SK-N-SH (cell line): ENCODE measurements around the gene KMT5C. TPM values are rescaled to one million over a fixed set of nuclear protein-coding genes. Genes with fewer than 3 reads are reported as not detected.

Source experiments
- CTCF ChIA-PET: fragments of 300-600, 350-600 bp; formaldehyde crosslinking; extraction: SDS; loops from one replicate; lab custom pipeline; 2021; lab: Yijun Ruan, JAX
- POLR2A ChIA-PET: fragments of 350-600 bp; sonication (Branson Sonifier 250); formaldehyde crosslinking; extraction: SDS; loops from one replicate; lab custom pipeline; 2020; ENCODE audit warnings: antibody characterized with exemption, inconsistent platforms; lab: Yijun Ruan, JAX
- DNase-seq: peaks from one replicate; pipeline ENCODE4 v3.0.0; 2012
- H2AFZ ChIP-seq: fragments of 200-600 bp; sonication (generic); 2 replicates; pipeline ENCODE4 v1.8.1; 2016; ENCODE audit warnings: antibody characterized with exemption, mild to moderate bottlenecking, low read depth
- H3F3A ChIP-seq: fragments of 200-600 bp; sonication (generic); replicated peaks from 2 replicates; pipeline ENCODE3; 2016; ENCODE audit warnings: antibody characterized with exemption, mild to moderate bottlenecking; ENCODE audit not compliant: insufficient read depth
- H3K27ac ChIP-seq, 2 experiments: fragments of 200-500 bp in 1 of 2; fragments of 200-600 bp in 1 of 2; sonication (Bioruptor generic) in 1 of 2; sonication (generic), shearing (Covaris generic) in 1 of 2; 2 replicates each; pipeline versions ENCODE4 v1.5.1 to v1.6.1; 2014 to 2016; ENCODE audit warnings: low read depth in 2 of 2, inconsistent platforms in 1 of 2, low read length in 1 of 2, mild to moderate bottlenecking in 1 of 2, mixed read lengths in 1 of 2
- H3K27me3 ChIP-seq: fragments of 200-600 bp; sonication (generic), shearing (Covaris generic); 2 replicates; pipeline ENCODE4 v1.6.1; 2016; ENCODE audit warnings: mixed run types; ENCODE audit not compliant: insufficient read depth
- H3K36me3 ChIP-seq, 2 experiments: fragments of 200-500 bp in 1 of 2; fragments of 200-600 bp in 1 of 2; sonication (Bioruptor generic) in 1 of 2; sonication (generic) in 1 of 2; replicated peaks in 1 of 2; 2 replicates each; pipeline versions ENCODE3 to v1.5.1; 2014 to 2016; ENCODE audit warnings: low read length in 1 of 2, mild to moderate bottlenecking in 1 of 2; ENCODE audit not compliant: insufficient read depth in 2 of 2, control insufficient read depth in 1 of 2
- H3K4me1 ChIP-seq, 2 experiments: fragments of 200-500 bp in 1 of 2; fragments of 200-600 bp in 1 of 2; sonication (Bioruptor generic) in 1 of 2; sonication (generic), shearing (Covaris generic) in 1 of 2; 2 replicates each; pipeline versions ENCODE4 v1.5.1 to v1.6.1; 2014 to 2016; ENCODE audit warnings: low read depth in 1 of 2, low read length in 1 of 2, mixed run types in 1 of 2; ENCODE audit not compliant: insufficient read depth in 2 of 2, control insufficient read depth in 1 of 2
- H3K4me2 ChIP-seq: fragments of 200-600 bp; sonication (generic), shearing (Covaris generic); 2 replicates; pipeline ENCODE4 v1.6.1; 2017; ENCODE audit warnings: mixed run types
- H3K4me3 ChIP-seq, 2 experiments: fragments of 200-500 bp in 1 of 2; fragments of 200-600 bp in 1 of 2; sonication (Bioruptor generic) in 1 of 2; sonication (generic), shearing (Covaris generic) in 1 of 2; 2 replicates each; pipeline versions ENCODE4 v1.5.1 to v1.8.1; 2014 to 2016; ENCODE audit warnings: low read depth in 2 of 2, inconsistent platforms in 1 of 2, low read length in 1 of 2, mild to moderate bottlenecking in 1 of 2, mixed read lengths in 1 of 2, moderate library complexity in 1 of 2
- H3K79me2 ChIP-seq: fragments of 200-600 bp; sonication (generic); 2 replicates; pipeline ENCODE4 v1.8.1; 2017; ENCODE audit warnings: mild to moderate bottlenecking; ENCODE audit not compliant: insufficient read depth
- H3K9ac ChIP-seq: fragments of 200-600 bp; sonication (generic); 2 replicates; pipeline ENCODE4 v1.6.1; 2017; ENCODE audit warnings: mixed run types
- H3K9me2 ChIP-seq: fragments of 200-600 bp; sonication (generic); 2 replicates; pipeline ENCODE4 v1.6.1; 2017; ENCODE audit warnings: mixed run types
- H3K9me3 ChIP-seq: fragments of 200-600 bp; sonication (generic); 2 replicates; pipeline ENCODE4 v1.6.1; 2017; ENCODE audit warnings: mixed run types, mild to moderate bottlenecking, moderate library complexity
- H4K20me1 ChIP-seq: fragments of 200-600 bp; sonication (generic); 2 replicates; pipeline ENCODE4 v1.6.1; 2017; ENCODE audit warnings: mild to moderate bottlenecking, mixed run types; ENCODE audit not compliant: insufficient read depth
- CHD2 ChIP-seq: fragments of 150-350 bp; IDR thresholded peaks from 2 replicates; pipeline ENCODE4 v1.6.1; 2018; ENCODE audit warnings: low read length; ENCODE audit not compliant: partially characterized antibody
- ELF1 ChIP-seq: IDR thresholded peaks from 2 replicates; pipeline ENCODE4 v1.4.0; 2012
- EP300 ChIP-seq, 2 experiments: IDR thresholded peaks; 2 replicates each; pipeline versions ENCODE4 v1.4.0 to v1.6.1; 2012; ENCODE audit warnings: borderline replicate concordance in 1 of 2, low read depth in 1 of 2, low read length in 1 of 2
- EZH2phosphoT487 ChIP-seq: fragments of 200-600 bp; sonication (generic); IDR thresholded peaks from 2 replicates; pipeline ENCODE4 v1.6.1; 2017; ENCODE audit warnings: low read depth, mixed run types, mild to moderate bottlenecking, antibody characterized with exemption, moderate library complexity, borderline replicate concordance
- FOSL2 ChIP-seq: IDR thresholded peaks from 2 replicates; pipeline ENCODE4 v1.4.0; 2012; ENCODE audit warnings: low read depth, mild to moderate bottlenecking, moderate library complexity, borderline replicate concordance
- FOXM1 ChIP-seq: IDR thresholded peaks from 2 replicates; pipeline ENCODE4 v1.4.0; 2012; ENCODE audit warnings: low read depth, mild to moderate bottlenecking
- GABPA ChIP-seq: IDR thresholded peaks from 2 replicates; pipeline ENCODE4 v1.4.0; 2012; ENCODE audit warnings: low read depth, mild to moderate bottlenecking
- GATA2 ChIP-seq: sonication (generic); formaldehyde crosslinking; IDR thresholded peaks from 2 replicates; pipeline ENCODE4 v1.5.0; 2020; ENCODE audit warnings: mild to moderate bottlenecking, missing genetic modification reagents
- JUND ChIP-seq: IDR thresholded peaks from 2 replicates; pipeline ENCODE4 v1.4.0; 2012
- MXI1 ChIP-seq: IDR thresholded peaks from 2 replicates; pipeline ENCODE4 v1.6.1; 2012; ENCODE audit warnings: mild to moderate bottlenecking, low read depth, low read length, improper control_type of control experiment
- NFIC ChIP-seq: IDR thresholded peaks from 2 replicates; pipeline ENCODE4 v1.4.0; 2012; ENCODE audit warnings: borderline replicate concordance
- NRF1 ChIP-seq: IDR thresholded peaks from 2 replicates; pipeline ENCODE4 v1.6.1; 2012; ENCODE audit warnings: low read depth, mild to moderate bottlenecking, low read length
- POLR2AphosphoS5 ChIP-seq: IDR thresholded peaks from 2 replicates; pipeline ENCODE4 v1.6.1; 2012; ENCODE audit warnings: low read depth, low read length
- RAD21 ChIP-seq: IDR thresholded peaks from 2 replicates; pipeline ENCODE4 v1.6.1; 2012; ENCODE audit warnings: mild to moderate bottlenecking, low read length
- RCOR1 ChIP-seq: fragments of 150-350 bp; IDR thresholded peaks from 2 replicates; pipeline ENCODE4 v1.6.1; 2017; ENCODE audit warnings: antibody characterized with exemption, low read length
- RXRA ChIP-seq: IDR thresholded peaks from 2 replicates; pipeline ENCODE4 v1.4.0; 2012; ENCODE audit warnings: low read depth, mild to moderate bottlenecking, borderline replicate concordance
- SIN3A ChIP-seq: IDR thresholded peaks from 2 replicates; pipeline ENCODE4 v1.6.1; 2012; ENCODE audit warnings: low read depth, mild to moderate bottlenecking, low read length, moderate library complexity, borderline replicate concordance
- TAF1 ChIP-seq: IDR thresholded peaks from 2 replicates; pipeline ENCODE4 v1.6.1; 2012; ENCODE audit warnings: low read depth, mild to moderate bottlenecking, low read length, moderate library complexity, borderline replicate concordance
- TCF12 ChIP-seq: IDR thresholded peaks from 2 replicates; pipeline ENCODE4 v1.4.0; 2012
- YY1 ChIP-seq: IDR thresholded peaks from 2 replicates; pipeline ENCODE4 v1.4.0; 2012; ENCODE audit warnings: low read depth, mild to moderate bottlenecking
- WGBS: methylation state at CpG from one replicate; pipeline ENCODE4 v1.1.6; 2017; ENCODE audit warnings: low lambda C conversion rate; 5-methylcytosine and 5-hydroxymethylcytosine counted together
- polyA plus RNA-seq, 3 experiments: library from polyadenylated mRNA; depleted of rRNA; stranded (reverse); fragments of >200 nt; gene quantifications; 2 replicates each; pipeline ENCODE4 v1.2.3, GENCODE V29; 2012

The KMT5C gene
- polyA plus RNA-seq, 1 of the 3 experiments (the other 2 are of a cell fraction) = 14.0 TPM

- H3K9ac ChIP-seq = peak overlapping the region; percentile 11; the same call in 1 of the 2 replicates
- peak overlapping the region; percentile 60; the same call in 1 of the 2 replicates for H3K4me2 ChIP-seq
- peak overlapping the region in 1 of 2 experiments; percentile 46; a peak in 2 of 4 replicates for H3K27ac ChIP-seq
- peaks cover 24 to 28% of the 10 kb centered on the region in 2 experiments; a peak in 3 of 4 replicates for H3K4me1 ChIP-seq
- no peaks in the 10 kb centered on the region for H3K9me3 ChIP-seq
- H3K79me2 ChIP-seq = peaks cover 14% of the 10 kb centered on the region
- ChIA-PET POLR2A (no interaction called here), CTCF (interaction anchor here (0.6 to 3.1 kb wide), 4 partner anchors 10 to 249 kb away, joined by 3 to 12 read pairs (median 3); partner anchors contain the start of gene TMEM238)
- no peak for DNase-seq
- H3F3A ChIP-seq = peaks cover 20% of the 10 kb centered on the region
- no peaks in the 10 kb centered on the region for H4K20me1 ChIP-seq
- peak overlapping the region; percentile 72; the same call in 1 of the 2 replicates for H2AFZ ChIP-seq
- no peak overlapping the region for H3K4me3 ChIP-seq
- no peaks in the 10 kb centered on the region for H3K9me2 ChIP-seq
- 71% methylated on average over 8 of the region's 9 CpGs for WGBS
- no peak for TF ChIP-seq GABPA
- no peak for TF ChIP-seq JUND
- no peak for TF ChIP-seq NFIC
- TF ChIP-seq NRF1 = no peak
- no peak for TF ChIP-seq RCOR1
- TF ChIP-seq RXRA = no peak
- no peak for TF ChIP-seq SIN3A
- no peak for TF ChIP-seq MXI1
- TF ChIP-seq ELF1 = no peak
- TF ChIP-seq YY1 = no peak
- TF ChIP-seq TAF1 = no peak
- H3K36me3 ChIP-seq = no peaks in the 10 kb centered on the region
- H3K27me3 ChIP-seq = no peaks in the 10 kb centered on the region
Measured at GRCh38 chr19:55373306-55373992, 33.8 kb downstream of the KMT5C start.

DNA sequence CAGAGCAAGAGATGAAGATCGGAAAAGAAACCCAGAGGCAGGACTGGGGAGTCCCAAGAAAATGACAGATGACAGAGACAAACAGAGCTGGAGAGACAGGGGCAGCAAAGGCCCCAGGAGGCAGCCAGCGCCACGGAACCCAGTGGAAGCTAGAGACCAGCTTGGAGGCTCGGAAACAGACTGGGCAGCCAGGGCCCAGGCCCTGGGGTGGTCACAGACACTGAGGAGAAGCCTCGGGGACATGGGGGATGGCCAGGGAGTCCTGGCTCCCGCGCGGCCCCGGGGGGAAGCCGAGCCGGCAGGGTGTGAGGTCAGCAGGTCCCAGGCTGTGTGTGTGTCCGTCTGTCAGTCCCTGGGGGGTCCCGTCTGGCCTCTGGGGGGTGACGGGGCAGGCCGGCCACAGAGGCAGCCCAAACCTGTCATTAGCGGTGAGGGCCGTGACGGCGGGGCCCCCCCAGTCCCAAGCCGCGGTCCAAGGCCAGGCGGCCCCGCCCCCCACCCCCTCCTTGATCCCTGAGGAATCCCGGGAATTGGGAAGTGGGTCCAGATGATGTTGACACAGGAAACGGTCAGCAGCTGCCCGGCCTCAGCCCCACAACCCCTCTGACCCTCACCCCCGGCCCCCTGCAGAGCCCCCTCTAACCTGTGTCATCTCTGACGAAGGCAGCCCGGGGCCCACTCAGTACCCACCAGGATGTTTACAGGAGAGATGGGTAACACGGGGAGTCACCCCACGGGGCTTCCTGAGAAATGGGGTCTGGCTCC is 34.5 kb downstream of the KMT5C start:
- Histone ChIP-seq H3K36me3 (no peaks in the 10 kb centered on the region), H3K27me3 (no peaks in the 10 kb centered on the region), H3K9me2 (no peaks in the 10 kb centered on the region), H3K27ac (peak overlapping the region in 1 of 2 experiments; percentile 46; a peak in 2 of 4 replicates), H3K4me2 (peak overlapping the region; percentile 50), H3K4me1 (peaks cover 25 to 28% of the 10 kb centered on the region in 2 experiments; a peak in 3 of 4 replicates), H3K79me2 (peaks cover 7% of the 10 kb centered on the region), H3K4me3 (no peak overlapping the region), H3K9me3 (no peaks in the 10 kb centered on the region), H3F3A (peaks cover 20% of the 10 kb centered on the region), H3K9ac (peak overlapping the region; percentile 11; the same call in 1 of the 2 replicates), H2AFZ (peak overlapping the region; percentile 72; the same call in 1 of the 2 replicates), H4K20me1 (no peaks in the 10 kb centered on the region)
- WGBS = 27% methylated on average over 11 of the region's 31 CpGs
- CTCF ChIA-PET = interaction anchor here (0.7 to 3.1 kb wide), 2 partner anchors 10 to 72 kb away, joined by 3 to 12 read pairs; partner anchors contain the start of gene TMEM238
- TF ChIP-seq RCOR1 = no peak
- TF ChIP-seq GABPA = no peak
- TF ChIP-seq FOSL2 = no peak
- no peak for TF ChIP-seq TCF12
- no peak for TF ChIP-seq RAD21
- no peak for TF ChIP-seq EP300 (IDR thresholded peaks at IDR 0.05; ENCODE audit: borderline replicate concordance in 1 of 2, low read depth in 1 of 2, low read length in 1 of 2)
- no peak for TF ChIP-seq POLR2AphosphoS5
- no peak for TF ChIP-seq YY1
- TF ChIP-seq JUND = no peak
- TF ChIP-seq GATA2 (CRISPR knock-in tag) = no peak
- TF ChIP-seq FOXM1 = no peak
- no peak for TF ChIP-seq ELF1
- no peak for TF ChIP-seq EZH2phosphoT487
- no peak for TF ChIP-seq CHD2
- peak; percentile 62 for DNase-seq
- POLR2A ChIA-PET = no interaction called here
